CD4-positive, alpha-beta T cell treated with Interleukin-10 for 1 hour (primary cell): ENCODE measurements around the gene FBXO47.
A peak's percentile ranks its signal among the peaks of the same experiment; 100 is the strongest.
"Not testable (repeated sequence)": the region's sequence is repeated elsewhere in the genome, so short reads cannot be mapped to it uniquely, and the experiment has no call there.

ENCODE experiments used
- DNase-seq: peaks from one replicate; pipeline ENCODE4 v3.0.0-alpha.2; 2020

FBXO47 gene

DNA sequence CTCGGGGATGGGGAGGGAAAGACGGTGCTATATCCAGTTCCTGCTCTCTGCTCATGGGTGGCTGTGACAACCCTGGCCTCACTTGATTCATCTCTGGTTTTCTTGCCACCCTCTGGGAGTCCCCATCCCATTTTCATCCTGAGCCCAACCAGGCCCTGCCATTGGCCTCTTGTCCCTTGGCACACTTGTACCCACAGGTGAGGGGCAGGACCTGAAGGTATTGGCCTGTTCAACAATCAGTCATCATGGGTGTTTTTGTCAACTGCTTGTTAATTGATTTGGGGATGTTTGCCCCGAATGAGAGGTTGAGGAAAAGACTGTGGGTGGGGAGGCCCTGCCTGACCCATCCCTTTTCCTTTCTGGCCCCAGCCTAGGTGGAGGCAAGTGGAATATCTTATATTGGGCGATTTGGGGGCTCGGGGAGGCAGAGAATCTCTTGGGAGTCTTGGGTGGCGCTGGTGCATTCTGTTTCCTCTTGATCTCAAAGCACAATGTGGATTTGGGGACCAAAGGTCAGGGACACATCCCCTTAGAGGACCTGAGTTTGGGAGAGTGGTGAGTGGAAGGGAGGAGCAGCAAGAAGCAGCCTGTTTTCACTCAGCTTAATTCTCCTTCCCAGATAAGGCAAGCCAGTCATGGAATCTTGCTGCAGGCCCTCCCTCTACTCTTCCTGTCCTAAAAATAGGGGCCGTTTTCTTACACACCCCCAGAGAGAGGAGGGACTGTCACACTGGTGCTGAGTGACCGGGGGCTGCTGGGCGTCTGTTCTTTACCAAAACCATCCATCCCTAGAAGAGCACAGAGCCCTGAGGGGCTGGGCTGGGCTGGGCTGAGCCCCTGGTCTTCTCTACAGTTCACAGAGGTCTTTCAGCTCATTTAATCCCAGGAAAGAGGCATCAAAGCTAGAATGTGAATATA is 46.6 kb downstream of the FBXO47 start:
- DNase-seq: no peak

DNA sequence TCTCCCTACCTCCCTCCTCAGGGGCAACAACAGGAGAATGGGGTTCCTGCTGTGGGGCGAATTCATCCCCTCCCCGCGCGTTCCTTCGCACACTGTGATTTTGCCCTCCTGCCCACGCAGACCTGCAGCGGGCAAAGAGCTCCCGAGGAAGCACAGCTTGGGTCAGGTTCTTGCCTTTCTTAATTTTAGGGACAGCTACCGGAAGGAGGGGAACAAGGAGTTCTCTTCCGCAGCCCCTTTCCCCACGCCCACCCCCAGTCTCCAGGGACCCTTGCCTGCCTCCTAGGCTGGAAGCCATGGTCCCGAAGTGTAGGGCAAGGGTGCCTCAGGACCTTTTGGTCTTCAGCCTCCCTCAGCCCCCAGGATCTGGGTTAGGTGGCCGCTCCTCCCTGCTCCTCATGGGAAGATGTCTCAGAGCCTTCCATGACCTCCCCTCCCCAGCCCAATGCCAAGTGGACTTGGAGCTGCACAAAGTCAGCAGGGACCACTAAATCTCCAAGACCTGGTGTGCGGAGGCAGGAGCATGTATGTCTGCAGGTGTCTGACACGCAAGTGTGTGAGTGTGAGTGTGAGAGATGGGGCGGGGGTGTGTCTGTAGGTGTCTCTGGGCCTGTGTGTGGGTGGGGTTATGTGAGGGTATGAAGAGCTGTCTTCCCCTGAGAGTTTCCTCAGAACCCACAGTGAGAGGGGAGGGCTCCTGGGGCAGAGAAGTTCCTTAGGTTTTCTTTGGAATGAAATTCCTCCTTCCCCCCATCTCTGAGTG is 47.7 kb downstream of the FBXO47 start:
- DNase-seq: no peak

DNA sequence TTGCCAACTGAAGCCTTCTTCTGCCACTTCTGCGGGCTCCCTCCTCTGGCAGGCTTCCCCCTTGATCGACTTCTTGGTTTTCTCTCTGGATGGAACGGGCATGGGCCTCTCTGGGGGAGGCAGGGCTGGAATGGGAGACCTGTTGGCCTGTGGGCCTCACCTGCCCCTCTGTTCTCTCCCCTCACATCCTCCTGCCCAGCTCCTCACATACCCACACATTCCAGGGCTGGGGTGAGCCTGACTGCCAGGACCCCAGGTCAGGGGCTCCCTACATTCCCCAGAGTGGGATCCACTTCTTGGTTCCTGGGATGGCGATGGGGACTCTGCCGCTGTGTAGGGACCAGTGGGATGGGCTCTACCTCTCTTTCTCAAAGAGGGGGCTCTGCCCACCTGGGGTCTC is 48.3 kb downstream of the FBXO47 start:
- no peak for DNase-seq

DNA sequence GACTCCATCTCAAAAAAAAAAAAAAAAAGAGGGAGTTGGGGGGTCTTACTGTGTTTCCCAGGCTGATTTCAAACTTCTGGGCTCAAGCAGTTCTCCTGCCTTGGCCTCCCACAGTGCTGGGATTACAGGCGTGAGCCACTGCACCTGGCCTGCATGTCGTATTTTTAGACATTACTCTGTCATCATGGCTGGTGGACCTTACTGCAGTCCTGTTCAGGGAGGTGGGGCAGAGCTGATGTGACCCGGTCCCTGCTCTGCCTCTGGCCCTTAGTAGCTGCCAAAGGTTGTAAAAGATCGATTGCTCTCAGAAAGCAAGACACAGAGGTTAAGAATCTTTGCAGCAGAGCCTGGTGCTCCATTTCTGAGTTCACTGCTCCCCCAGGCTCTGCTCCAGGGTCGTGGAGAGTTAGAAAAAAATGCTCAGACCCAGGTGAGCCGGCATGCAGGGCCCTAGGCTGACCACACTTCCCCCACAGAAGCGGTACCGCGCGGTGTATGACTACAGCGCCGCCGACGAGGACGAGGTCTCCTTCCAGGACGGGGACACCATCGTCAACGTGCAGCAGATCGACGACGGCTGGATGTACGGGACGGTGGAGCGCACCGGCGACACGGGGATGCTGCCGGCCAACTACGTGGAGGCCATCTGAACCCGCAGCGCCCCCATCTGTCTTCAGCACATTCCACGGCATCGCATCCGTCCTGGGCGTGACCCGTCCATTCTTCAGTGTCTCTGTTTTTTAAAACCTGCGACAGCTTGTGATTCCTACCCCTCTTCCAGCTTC is 48.9 kb downstream of the FBXO47 start:
- DNase-seq: no peak

DNA sequence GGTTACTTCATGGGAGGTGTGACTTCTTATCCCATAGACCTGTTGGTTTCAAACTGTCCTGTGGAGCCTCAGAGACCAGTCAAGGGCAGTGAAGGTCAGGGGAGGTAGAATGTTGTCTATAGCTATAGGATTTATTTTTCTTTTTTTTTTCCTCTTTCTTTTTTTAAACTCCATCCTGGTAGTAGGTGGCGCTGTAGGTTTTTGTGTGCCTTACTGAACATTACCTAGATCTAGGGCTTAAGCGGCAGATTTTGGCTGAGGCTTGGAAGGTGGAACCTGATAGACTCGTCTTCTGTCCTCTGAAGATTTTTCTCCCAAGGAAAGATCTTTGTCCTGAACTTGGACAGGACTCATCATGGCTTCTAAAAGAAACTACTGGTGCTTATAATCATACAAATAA is 49.9 kb downstream of the FBXO47 start:
- DNase-seq: no peak

DNA sequence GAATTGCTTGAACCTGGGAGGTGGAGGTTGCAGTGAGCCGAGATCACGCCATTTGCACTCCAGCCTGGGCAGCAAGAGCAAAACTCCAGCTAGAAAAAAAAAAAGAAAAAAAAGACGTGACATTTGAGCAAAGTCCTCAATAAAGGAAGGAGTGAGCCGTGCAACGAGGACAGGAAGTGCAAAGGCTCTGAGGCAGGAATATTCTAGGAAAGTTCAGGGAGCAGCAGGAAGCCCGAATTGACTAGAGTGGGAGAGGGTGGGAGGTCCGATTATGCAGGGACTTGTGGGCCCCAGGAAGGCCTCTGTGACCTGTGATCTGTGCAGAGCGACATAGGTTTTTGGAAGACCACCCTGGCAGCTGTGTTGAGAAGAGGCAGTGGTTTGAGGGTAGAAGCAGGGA is 50.4 kb downstream of the FBXO47 start:
- DNase-seq: no peak

DNA sequence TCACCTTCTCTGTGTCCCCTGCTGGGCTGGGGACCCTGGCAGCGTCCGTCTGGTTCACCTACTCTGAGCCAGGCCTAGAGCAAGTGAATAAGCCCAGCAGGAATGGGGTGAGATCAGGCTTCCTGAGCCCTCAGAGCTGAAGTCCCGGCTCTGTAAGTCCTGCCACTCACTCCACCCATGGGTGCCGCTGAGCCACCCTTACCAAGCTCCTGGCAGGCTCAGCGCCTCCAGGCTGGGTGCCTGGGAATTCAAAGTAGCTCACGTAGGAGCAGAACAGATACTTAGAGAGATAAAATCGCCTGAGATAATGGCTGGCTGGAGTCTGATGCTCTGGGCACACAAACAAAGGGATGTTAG is 51.6 kb downstream of the FBXO47 start:
- DNase-seq: no peak

DNA sequence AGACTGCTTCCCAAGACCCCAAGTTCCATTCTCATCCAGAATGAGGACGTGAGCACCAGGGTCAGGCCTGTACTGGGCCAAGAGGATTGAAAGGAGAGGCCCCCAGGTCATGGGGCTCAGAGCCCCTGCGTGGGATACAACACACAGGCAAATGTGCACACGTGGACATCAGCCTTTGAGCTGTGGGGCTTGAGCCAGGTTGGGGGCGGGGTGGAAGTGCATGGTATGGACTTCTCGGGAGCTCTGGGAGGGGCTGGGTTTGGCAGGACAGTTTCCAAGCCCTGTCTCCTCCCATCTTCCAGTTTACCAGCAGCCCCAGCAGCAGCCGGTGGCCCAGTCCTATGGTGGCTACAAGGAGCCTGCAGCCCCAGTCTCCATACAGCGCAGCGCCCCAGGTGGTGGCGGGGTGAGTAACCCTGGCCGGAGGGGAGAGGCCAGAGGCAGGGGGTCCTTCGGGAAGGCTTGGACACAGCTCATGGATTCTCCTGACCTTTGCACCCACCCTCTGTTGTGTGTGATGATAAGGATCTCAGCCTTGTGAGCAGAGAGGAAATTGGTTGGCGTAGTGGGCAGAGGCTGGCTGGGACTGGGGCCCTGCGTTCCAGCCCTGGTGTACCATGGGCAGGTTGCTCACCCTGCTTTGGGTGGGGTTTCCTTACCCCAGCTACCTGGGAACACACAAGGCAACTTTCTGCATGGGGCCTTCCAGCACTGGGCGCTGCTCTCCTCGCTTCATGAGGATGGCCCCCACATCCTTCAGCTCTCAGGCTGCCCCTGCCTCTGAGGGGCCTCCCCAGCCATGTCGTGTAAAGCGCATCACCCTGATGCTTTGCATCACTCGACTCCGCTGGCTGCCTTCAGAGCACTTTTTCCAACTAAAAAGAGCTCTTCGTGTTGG is 52.2 kb downstream of the FBXO47 start:
- no peak for DNase-seq

DNA sequence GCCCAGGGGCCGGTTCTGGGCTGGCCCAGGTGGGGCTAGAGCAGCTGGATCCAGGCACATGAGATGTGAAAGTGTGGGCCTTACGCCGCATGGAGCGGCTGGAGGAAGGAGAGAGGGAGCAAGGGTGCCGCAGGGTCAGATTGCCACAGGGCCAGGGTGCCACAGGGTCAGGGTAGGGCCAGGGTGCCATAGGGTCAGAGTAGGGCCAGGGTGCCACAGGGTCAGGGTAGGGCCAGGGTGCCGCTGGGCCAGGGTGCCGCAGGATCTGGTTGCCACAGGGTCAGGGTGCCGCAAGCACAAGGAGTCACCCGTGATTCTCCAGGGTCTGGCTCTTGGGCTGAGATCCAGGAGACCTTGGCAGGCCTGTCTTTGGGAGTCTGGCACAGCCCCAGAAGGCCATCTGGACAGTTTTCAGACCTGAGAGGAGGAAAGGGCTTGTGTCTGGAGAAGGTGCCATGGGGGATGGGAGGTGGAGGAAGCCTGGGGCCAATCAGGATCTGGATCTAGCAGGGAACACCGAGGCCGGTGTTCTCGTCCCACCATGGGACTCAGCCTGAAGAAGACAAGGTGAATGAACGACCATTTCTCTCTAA is 54.9 kb downstream of the FBXO47 start:
- no peak for DNase-seq

DNA sequence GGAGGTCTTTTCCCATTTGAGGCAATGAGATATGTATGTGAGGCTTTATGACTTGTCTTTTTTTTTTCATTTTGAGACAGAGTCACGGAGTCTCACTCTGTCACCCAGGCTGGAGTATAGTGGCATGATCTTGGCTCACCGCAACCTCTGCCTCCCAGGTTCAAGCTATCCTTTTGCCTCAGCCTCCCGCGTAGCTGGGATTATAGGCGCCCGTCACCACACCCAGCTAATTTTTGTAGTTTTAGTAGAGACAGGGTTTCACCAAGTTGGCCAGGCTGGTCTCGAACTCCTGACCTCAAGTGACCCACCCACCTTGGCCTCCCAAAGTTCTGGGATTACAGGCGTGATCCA is 55.5 kb downstream of the FBXO47 start:
- not testable (repeated sequence) for DNase-seq

DNA sequence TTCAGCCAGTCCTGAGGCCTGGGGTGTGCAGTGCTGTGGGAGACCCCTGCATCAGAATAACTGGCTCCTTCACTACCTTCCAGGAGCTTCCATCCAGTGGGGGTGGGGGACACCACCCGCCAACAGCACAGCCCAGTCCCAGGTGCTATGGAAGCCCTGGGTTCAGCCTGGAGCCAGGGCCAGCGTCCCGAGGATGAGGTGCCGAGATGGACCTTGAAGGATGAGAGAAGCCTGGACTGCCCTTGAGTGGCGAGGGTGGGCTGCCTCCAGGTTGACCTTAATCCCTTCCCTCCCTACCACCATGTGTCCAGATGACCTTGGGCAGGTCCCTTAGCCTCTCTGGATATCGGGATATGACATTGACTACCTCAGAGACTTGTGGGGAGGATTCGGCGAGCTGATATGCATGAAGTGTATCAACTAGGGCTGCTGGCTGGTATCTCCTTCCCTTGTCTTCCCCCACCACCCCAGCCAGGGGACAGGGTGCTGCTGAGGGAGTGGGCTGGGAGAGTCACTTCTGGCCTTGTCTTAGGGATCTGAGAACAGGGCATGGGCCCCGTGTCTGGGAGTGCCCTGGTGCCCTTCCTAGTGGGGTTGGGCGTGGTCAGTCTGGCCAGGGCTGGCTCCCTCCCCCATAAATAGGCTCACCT is 56.0 kb downstream of the FBXO47 start:
- no peak for DNase-seq

DNA sequence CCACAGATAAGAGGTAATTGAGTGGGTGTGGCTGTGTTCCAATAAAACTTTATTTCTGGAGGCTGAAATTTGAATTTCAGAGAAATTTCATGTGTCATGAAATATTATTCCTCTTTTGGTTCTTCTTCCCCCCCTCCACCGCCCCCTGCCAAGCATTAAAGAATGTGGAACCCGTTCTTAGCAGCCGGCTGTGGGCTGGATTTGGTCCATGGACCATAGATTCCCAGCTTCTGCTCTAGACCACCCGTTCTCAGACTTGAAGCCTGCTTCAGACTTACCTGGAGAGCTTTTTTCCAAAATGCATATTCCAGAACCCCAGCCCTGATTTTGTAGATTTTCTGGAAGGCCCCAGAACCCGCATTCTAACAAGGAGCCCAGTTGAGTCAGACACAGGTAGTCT is 56.9 kb downstream of the FBXO47 start:
- DNase-seq: no peak

DNA sequence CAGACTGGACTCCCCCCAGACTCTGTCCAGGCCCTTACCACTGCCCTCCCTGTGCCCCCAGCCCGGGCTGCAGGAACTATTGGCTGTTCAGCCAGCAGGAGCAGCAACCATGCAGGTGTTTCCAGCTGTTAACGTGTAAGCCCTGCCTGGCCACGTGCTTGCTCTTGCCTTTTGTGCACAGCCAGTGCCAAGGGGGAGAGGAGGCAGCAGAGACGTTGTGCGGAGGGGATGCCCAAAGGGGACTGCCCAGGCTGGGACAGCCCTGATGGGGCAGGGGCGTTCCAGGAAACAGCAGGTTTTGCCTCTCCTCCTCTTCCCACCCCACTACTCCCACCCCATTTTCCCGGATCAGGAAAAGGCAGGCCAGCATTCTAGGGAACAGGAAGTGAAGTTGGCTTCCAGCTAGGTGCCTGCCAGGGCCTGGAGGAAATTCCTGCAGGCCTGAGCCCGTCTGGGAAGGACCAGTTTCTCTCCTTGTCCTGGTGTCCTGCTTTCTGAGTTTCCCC is 58.5 kb downstream of the FBXO47 start:
- DNase-seq: no peak

DNA sequence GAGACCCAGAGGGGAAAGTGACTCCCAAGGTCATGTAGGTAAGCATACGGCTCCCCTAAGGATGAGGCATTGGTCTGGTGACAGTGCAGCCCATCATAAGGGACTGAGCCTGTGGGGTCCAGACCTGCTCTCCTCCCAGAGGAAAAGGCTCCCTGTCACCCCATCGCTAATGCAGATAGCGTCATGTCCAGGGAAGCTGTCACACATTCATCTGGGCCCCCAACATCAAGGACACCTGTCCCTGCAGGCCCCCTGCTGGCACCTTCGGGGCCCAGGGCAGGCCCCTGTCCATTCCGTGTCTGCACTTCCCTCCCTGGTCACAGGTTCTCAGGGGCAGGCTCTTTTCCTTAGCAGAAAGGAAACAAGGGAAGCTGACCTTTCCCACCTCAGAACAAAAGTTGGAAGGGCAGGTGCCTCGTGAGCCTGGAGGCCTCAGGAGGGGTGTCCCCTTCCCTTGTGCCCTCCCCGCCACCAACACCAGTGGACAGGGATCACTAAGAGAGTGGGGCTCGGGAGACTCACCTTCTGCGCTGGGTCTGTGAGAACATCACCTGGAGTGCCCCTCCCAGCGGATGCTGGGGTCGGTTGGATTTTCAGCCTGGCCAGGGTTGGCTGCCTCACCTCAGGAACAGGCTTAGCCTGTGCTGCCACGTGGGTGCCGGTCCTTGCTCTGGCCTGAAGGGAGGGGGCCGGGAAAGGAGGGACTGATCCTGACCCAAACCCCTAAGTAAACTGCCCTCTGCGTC is 59.1 kb downstream of the FBXO47 start:
- DNase-seq: no peak

DNA sequence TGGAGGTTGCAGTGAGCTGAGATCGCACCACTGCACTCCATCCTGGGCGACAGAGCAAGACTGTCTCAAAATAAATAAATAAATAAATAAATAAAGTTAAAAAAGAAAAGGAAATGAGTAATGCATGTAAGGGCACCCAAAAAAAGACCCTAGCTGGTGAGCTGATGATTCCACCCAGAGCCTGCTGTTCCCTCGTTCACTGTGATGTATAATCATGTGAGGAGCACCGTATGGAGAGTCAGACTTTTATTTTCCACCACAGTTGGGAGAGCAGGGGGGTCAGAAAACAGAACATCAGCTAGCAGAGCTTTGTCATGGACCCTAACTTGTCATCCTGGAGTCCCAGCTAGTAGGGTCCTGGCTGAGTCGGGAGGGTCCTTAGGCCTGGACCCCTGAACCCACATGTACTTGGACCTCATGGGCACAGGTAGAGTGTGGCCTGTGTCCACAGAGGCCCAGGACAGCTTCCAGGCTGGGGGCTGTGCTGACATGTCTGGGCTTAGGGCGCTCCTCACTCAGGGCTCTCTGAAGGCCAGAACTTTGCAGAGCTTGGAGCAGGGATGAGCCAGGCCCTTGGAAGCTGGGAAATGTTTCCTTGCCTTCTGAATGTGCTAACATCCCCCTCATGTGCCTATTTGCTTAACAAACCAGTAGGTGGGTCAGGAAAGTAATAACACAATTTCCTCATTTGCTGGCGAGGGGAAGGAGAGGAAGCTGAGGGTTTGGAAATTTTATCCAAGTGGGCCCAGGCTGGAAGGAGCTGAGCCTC is 60.6 kb downstream of the FBXO47 start:
- no peak for DNase-seq

DNA sequence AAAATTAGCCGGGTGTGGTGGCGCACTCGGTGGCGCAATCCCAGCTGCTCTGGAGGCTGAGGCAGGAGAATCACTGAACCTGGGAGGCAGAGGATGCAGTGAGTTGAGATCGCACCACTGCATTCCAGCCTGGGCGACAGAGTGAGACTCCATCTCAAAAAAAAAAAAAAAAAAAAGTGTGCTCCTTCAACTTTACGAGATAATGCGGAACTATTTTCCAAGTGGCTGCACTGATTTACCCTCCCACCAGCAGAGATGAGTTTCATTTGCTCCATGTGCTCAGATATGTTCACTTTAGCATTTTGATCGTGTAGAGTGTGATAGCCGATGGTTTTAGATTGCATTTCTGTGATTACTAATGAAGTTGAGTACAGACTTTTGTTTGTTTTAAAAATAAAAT is 61.8 kb downstream of the FBXO47 start:
- DNase-seq: no peak

DNA sequence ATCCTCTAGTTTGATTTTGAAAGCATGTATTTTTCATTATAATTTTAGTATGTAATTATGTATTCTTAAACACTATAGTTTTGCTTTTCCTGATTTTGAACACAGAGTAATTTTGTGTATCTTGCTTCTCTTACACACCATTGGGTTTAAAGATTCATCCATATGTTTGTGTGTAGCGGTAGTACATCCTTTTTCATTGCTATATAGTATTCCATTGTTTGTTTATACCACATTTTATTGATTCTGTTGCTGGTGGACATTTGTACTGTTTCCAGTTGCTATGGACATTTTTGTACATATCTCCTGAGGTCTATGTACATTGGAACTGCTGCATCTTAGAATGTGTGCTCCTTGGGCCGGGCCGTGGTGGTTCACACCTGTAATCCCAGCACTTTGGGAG is 62.3 kb downstream of the FBXO47 start:
- no peak for DNase-seq

DNA sequence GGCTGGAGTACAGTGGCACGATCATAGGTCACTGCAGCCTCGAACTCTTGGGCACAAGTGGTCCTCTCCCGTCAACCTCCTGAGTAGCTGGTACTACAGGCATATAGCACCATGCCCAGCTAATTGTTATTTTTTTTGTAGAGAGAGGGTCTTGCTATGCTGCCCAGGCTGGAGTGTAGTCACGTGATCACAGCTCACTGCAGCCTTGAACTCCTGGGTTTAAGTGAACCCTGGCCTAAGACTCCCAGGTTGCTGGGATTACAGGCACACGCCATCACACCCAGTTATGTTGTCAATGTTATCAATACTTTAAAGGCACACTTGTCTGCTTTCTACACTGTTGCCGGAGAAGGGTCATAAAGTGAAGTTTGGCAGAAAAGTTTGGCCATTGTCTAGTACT is 63.8 kb downstream of the FBXO47 start:
- no peak for DNase-seq

DNA sequence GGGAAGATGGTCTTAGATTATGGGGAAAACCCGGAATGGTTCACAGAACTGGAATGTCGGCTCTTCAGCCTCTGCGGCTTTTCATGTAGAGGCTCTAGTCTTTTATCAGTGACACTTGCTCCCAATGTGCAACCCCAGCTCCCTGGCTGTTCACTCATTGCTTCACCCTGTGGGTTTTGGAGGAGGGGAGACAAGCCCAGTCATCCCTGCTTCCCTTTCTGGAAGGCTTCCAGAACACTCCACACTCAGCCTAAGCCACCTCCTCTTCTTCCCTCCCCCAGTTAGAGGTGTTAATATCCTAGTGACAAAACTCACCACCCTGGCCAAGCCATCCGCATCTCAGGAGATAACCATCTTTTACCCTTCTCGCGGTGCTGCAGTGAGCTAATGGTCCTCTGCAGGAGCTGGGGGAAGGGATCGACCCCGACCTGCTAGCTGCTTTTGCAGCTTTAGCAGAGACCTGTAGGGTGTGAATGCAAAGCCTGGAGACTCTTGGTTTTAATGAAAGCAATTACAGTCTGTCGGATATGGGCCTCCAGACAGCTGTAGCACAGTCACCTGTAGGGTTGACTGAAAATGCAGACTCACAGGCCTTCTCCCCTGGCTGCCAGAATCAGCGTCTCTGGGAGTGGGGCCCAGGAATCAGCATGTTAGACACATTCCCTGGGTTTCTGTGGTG is 66.1 kb downstream of the FBXO47 start:
- peak; percentile 63 for DNase-seq
